Mesenchymal stem cell (in vitro differentiated cells and primary cell): ENCODE data around the gene DEFB115.
"Not testable (repeated sequence)": the region's sequence is repeated elsewhere in the genome, so short reads cannot be mapped to it uniquely, and the experiment has no call there.

ENCODE experiments used
- DNase-seq: peaks from one replicate; pipeline ENCODE4 v3.0.0-alpha.2; 2013
- H2AFZ ChIP-seq: one replicate; pipeline ENCODE4 v1.6.1; 2013; ENCODE audit warnings: low read depth, mild to moderate bottlenecking, control low read depth, inconsistent platforms, low read length, moderate library complexity
- H2AK5ac ChIP-seq: 2 replicates; pipeline ENCODE4 v1.6.1; 2013; ENCODE audit warnings: low read length, moderate library complexity, mild to moderate bottlenecking, inconsistent platforms; ENCODE audit not compliant: severe bottlenecking
- H2BK120ac ChIP-seq: one replicate; pipeline ENCODE4 v1.6.1; 2013; ENCODE audit warnings: low read depth, mild to moderate bottlenecking, inconsistent platforms, low read length, moderate library complexity
- H2BK12ac ChIP-seq, 2 experiments: one replicate each; pipeline ENCODE4 v1.6.1; 2013; ENCODE audit warnings: inconsistent platforms in 2 of 2, low read length in 2 of 2, mild to moderate bottlenecking in 2 of 2, moderate library complexity in 2 of 2, control low read depth in 1 of 2
- H2BK15ac ChIP-seq: one replicate; pipeline ENCODE4 v1.6.1; 2013; ENCODE audit warnings: mild to moderate bottlenecking, low read depth, inconsistent platforms; ENCODE audit not compliant: poor library complexity, severe bottlenecking
- H2BK5ac ChIP-seq: 2 replicates; pipeline ENCODE4 v1.6.1; 2013; ENCODE audit warnings: low read depth, mild to moderate bottlenecking, low read length, control low read depth, inconsistent platforms; ENCODE audit not compliant: poor library complexity, severe bottlenecking
- H3K14ac ChIP-seq, 2 experiments: one replicate each; pipeline ENCODE4 v1.6.1; 2013; ENCODE audit warnings: inconsistent platforms in 2 of 2, low read length in 2 of 2, control low read depth in 1 of 2, mild to moderate bottlenecking in 1 of 2, moderate library complexity in 1 of 2
- H3K18ac ChIP-seq, 2 experiments: one replicate each; pipeline ENCODE4 v1.6.1; 2013; ENCODE audit warnings: inconsistent platforms in 2 of 2, low read length in 2 of 2, control low read depth in 1 of 2, low read depth in 1 of 2, mild to moderate bottlenecking in 1 of 2
- H3K23ac ChIP-seq, 2 experiments: one replicate each; pipeline ENCODE4 v1.6.1; 2013; ENCODE audit warnings: inconsistent platforms in 2 of 2, low read length in 2 of 2, mild to moderate bottlenecking in 2 of 2, moderate library complexity in 2 of 2, control low read depth in 1 of 2
- H3K27ac ChIP-seq: 2 replicates; pipeline ENCODE4 v1.5.1; 2013; ENCODE audit warnings: mild to moderate bottlenecking, moderate library complexity, low read length, control low read depth, inconsistent platforms; ENCODE audit not compliant: poor library complexity, severe bottlenecking
- H3K27me3 ChIP-seq, 2 experiments: 2 replicates each; pipeline versions ENCODE4 v1.6.1 to v1.7.0; 2013; ENCODE audit warnings: low read length in 2 of 2, mild to moderate bottlenecking in 2 of 2, moderate library complexity in 2 of 2, control low read depth in 1 of 2, inconsistent platforms in 1 of 2; ENCODE audit not compliant: control insufficient read depth in 1 of 2, insufficient read depth in 1 of 2
- H3K36me3 ChIP-seq, 2 experiments: 2 replicates each; pipeline versions ENCODE4 v1.6.1 to v1.7.0; 2013; ENCODE audit warnings: low read length in 2 of 2, control low read depth in 1 of 2, inconsistent platforms in 1 of 2, low read depth in 1 of 2, mild to moderate bottlenecking in 1 of 2; ENCODE audit not compliant: insufficient read depth in 2 of 2, control insufficient read depth in 1 of 2
- H3K4ac ChIP-seq, 2 experiments: one replicate each; pipeline ENCODE4 v1.6.1; 2013; ENCODE audit warnings: inconsistent platforms in 2 of 2, low read length in 2 of 2, mild to moderate bottlenecking in 2 of 2, moderate library complexity in 2 of 2, control low read depth in 1 of 2, low read depth in 1 of 2
- H3K4me1 ChIP-seq: 2 replicates; pipeline ENCODE4 v1.6.1; 2013; ENCODE audit warnings: low read depth, low read length, control low read depth; ENCODE audit not compliant: control insufficient read depth, insufficient read depth
- H3K4me2 ChIP-seq: 2 replicates; pipeline ENCODE4 v1.6.1; 2013; ENCODE audit warnings: low read length, mild to moderate bottlenecking, inconsistent platforms; ENCODE audit not compliant: poor library complexity, severe bottlenecking
- H3K4me3 ChIP-seq, 2 experiments: 2 replicates each; pipeline versions ENCODE4 v1.5.1 to v1.7.0; 2013; ENCODE audit warnings: low read length in 2 of 2, mild to moderate bottlenecking in 2 of 2, control low read depth in 1 of 2, low read depth in 1 of 2; ENCODE audit not compliant: insufficient read depth in 1 of 2
- H3K79me1 ChIP-seq: replicated peaks from 2 replicates; pipeline ENCODE4 v1.6.1; 2013; ENCODE audit warnings: mild to moderate bottlenecking, control low read depth, low read length, inconsistent platforms; ENCODE audit not compliant: poor library complexity, severe bottlenecking
- H3K9ac ChIP-seq: 2 replicates; pipeline ENCODE4 v1.7.0; 2013; ENCODE audit warnings: mild to moderate bottlenecking, low read length, moderate library complexity
- H3K9me3 ChIP-seq: 2 replicates; pipeline ENCODE4 v1.7.0; 2013; ENCODE audit warnings: mild to moderate bottlenecking, low read length; ENCODE audit not compliant: control insufficient read depth
- H4K8ac ChIP-seq: one replicate; pipeline ENCODE4 v1.6.1; 2013; ENCODE audit warnings: inconsistent platforms, mild to moderate bottlenecking, low read length, moderate library complexity
- H4K91ac ChIP-seq: one replicate; pipeline ENCODE4 v1.6.1; 2013; ENCODE audit warnings: mild to moderate bottlenecking, low read length, inconsistent platforms
- WGBS: methylation state at CpG from one replicate; pipeline ENCODE4 v1.1.7; 2013; ENCODE audit warnings: mixed read lengths; 5-methylcytosine and 5-hydroxymethylcytosine counted together

DEFB115 gene

GRCh38 chr20:31284964-31285363 lies 27.5 kb downstream of the DEFB115 start:
- H3K23ac ChIP-seq, H3K9me3 ChIP-seq, H2AK5ac ChIP-seq, H3K14ac ChIP-seq, H3K27me3 ChIP-seq, H2BK12ac ChIP-seq, DNase-seq, H3K36me3 ChIP-seq, H2BK15ac ChIP-seq, H3K27ac ChIP-seq, H4K8ac ChIP-seq, H3K4me3 ChIP-seq, H2BK5ac ChIP-seq, H2AFZ ChIP-seq, H3K4me2 ChIP-seq, H3K9ac ChIP-seq, H3K79me1 ChIP-seq, H3K18ac ChIP-seq, H4K91ac ChIP-seq, H2BK120ac ChIP-seq, H3K4me1 ChIP-seq: not testable (repeated sequence)
- H3K4ac ChIP-seq, result peak overlapping the region in 1 of 2 experiments; percentile 5
- WGBS, result 70% methylated on average over 7 of the region's 7 CpGs

GRCh38 chr20:31308535-31309162 lies 51.2 kb downstream of the DEFB115 start, which contains the start of gene DEFB116:
Gene DEFB116, minus strand, starts transcription at chr20:31308585. Its CDS starts 0 bp downstream, at chr20:31308585.
- H3K4me2 ChIP-seq, result no peak within 1 kb of the TSS
- H3K23ac ChIP-seq, result no peak within 1 kb of the TSS
- no peak within 1 kb of the TSS for H4K8ac ChIP-seq
- H3K27ac ChIP-seq, result no peak within 1 kb of the TSS
- no peak within 1 kb of the TSS for H4K91ac ChIP-seq
- 48% methylated on average over 5 of the region's 8 CpGs for WGBS
- H2BK5ac ChIP-seq, result no peak within 1 kb of the TSS
- H3K9ac ChIP-seq, result no peak within 1 kb of the TSS
- H2AFZ ChIP-seq, result no peak within 1 kb of the TSS
- H3K18ac ChIP-seq, result no peak within 1 kb of the TSS
- H3K27me3 ChIP-seq, result no peaks in the 10 kb centered on the region
- H3K36me3 ChIP-seq, result no peaks in the 10 kb centered on the region
- no peak within 1 kb of the TSS for H3K14ac ChIP-seq
- H2AK5ac ChIP-seq, result no peak within 1 kb of the TSS
- no peak for DNase-seq
- no peak within 1 kb of the TSS for H2BK120ac ChIP-seq
- H3K4me3 ChIP-seq, result no peak within 1 kb of the TSS
- H3K9me3 ChIP-seq, result peaks cover 4% of the 10 kb centered on the region
- no peak within 1 kb of the TSS for H2BK15ac ChIP-seq
- no peaks in the 10 kb centered on the region for H3K4me1 ChIP-seq
- no peaks in the 10 kb centered on the region for H3K79me1 ChIP-seq
- no peak within 1 kb of the TSS for H2BK12ac ChIP-seq
- H3K4ac ChIP-seq, result no peak within 1 kb of the TSS
